ENCODE data around the gene S100A8. TPM values are rescaled to one million over a fixed set of nuclear protein-coding genes. Genes with fewer than 3 reads are reported as not detected.
"Not testable (repeated sequence)": the region's sequence is repeated elsewhere in the genome, so short reads cannot be mapped to it uniquely, and the experiment has no call there.

Gene S100A8
- polyA plus RNA-seq, 1 donor (not counting 4 experiments of a cell fraction or from before 2014, with no cell fraction given): 403 TPM

DNA sequence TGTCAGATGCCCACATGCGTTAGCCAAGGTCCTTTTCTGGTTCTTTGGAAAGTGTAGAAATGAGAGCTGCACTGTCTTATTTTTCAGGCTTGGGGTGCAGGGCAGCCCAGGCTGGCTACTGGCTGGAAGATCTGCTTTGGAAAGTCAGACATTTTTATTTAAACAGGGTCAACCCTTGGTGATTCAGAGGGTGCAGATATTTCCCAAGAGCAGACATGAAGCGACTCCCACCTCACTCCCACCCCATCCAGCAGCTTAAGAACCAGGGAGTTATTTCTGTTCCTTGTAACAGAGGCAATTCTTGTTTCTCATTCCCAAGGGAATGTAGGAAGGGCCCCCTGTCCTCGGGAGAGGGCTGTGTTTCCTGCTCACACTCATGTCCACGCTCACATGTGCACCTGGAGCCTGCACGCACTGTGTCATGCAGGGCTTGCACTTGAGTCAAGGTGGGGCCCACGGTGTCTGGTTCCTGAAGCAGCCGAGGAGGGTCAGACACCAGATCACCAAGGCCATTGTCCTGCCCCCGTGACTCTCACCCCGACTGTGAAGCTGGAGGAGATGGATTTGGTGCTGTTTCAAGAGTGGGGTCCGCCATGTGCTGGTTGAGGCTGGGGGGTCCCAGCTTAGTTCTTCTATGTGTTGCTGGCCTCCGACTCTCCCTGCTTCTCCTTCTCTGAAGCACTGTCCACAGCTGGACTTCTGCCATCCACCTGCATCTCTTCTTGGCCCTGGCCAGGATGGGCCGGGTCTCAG is 26.4 kb upstream of the S100A8 start:
- no peak for DNase-seq (ENCODE audit: low read depth, low spot score)
- dilution Hi-C loops (cut with MboI; ENCODE audit: extremely low pct_ligation_motif_present, low sequenced_read_pairs): no loop called here
- no peaks in the 10 kb centered on the region for H3K9me3 ChIP-seq (ENCODE audit: control insufficient read depth, low read depth, low read length)
- FAIRE-seq: no peak
- no peak overlapping the region for H3K4me3 ChIP-seq (ENCODE audit: control insufficient read depth in 2 of 3, extremely low read depth in 1 of 3, insufficient read depth in 2 of 3, low read depth in 1 of 3, low read length in 3 of 3)
- H3K9ac ChIP-seq (ENCODE audit: control insufficient read depth, extremely low read depth, insufficient read depth, low read length): no peak overlapping the region
- no peaks in the 10 kb centered on the region for H3K4me1 ChIP-seq (ENCODE audit: control insufficient read depth, extremely low read depth, insufficient read depth, low read length)
- no peak overlapping the region for H2AFZ ChIP-seq (ENCODE audit: control insufficient read depth, low read length)
- no peaks in the 10 kb centered on the region for H3K9me1 ChIP-seq (ENCODE audit: control insufficient read depth, extremely low read depth, insufficient read depth, low read length)
- no peaks in the 10 kb centered on the region for H3K79me2 ChIP-seq (ENCODE audit: control insufficient read depth, insufficient read depth, low read length)
- TF ChIP-seq, protein P1, sequence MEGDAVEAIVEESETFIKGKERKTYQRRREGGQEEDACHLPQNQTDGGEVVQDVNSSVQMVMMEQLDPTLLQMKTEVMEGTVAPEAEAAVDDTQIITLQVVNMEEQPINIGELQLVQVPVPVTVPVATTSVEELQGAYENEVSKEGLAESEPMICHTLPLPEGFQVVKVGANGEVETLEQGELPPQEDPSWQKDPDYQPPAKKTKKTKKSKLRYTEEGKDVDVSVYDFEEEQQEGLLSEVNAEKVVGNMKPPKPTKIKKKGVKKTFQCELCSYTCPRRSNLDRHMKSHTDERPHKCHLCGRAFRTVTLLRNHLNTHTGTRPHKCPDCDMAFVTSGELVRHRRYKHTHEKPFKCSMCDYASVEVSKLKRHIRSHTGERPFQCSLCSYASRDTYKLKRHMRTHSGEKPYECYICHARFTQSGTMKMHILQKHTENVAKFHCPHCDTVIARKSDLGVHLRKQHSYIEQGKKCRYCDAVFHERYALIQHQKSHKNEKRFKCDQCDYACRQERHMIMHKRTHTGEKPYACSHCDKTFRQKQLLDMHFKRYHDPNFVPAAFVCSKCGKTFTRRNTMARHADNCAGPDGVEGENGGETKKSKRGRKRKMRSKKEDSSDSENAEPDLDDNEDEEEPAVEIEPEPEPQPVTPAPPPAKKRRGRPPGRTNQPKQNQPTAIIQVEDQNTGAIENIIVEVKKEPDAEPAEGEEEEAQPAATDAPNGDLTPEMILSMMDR (optimal IDR thresholded peaks at IDR 0.05 in 1 of 3, IDR thresholded peaks at IDR 0.05 in 1 of 3, conservative IDR thresholded peaks at IDR 0.05 in 1 of 3; ENCODE audit: extremely low read depth in 1 of 3, insufficient read depth in 2 of 3, low read length in 3 of 3): no peak
- TF ChIP-seq EZH2 (IDR thresholded peaks at IDR 0.05; ENCODE audit: low read length): no peak
- no peaks in the 10 kb centered on the region for H4K20me1 ChIP-seq (ENCODE audit: control insufficient read depth, extremely low read depth, insufficient read depth, low read length)
- no peak overlapping the region for H3K27ac ChIP-seq (ENCODE audit: control insufficient read depth, insufficient read depth, low read length)
- H3K27me3 ChIP-seq (ENCODE audit: control insufficient read depth, extremely low read depth, insufficient read depth, low read length): peaks cover 3% of the 10 kb centered on the region
- H3K36me3 ChIP-seq (ENCODE audit: control insufficient read depth in 2 of 2, extremely low read depth in 1 of 2, insufficient read depth in 2 of 2, low read length in 2 of 2): no peaks in the 10 kb centered on the region
- no peak overlapping the region for H3K4me2 ChIP-seq (ENCODE audit: control insufficient read depth, extremely low read depth, insufficient read depth, low read depth, low read length)

DNA sequence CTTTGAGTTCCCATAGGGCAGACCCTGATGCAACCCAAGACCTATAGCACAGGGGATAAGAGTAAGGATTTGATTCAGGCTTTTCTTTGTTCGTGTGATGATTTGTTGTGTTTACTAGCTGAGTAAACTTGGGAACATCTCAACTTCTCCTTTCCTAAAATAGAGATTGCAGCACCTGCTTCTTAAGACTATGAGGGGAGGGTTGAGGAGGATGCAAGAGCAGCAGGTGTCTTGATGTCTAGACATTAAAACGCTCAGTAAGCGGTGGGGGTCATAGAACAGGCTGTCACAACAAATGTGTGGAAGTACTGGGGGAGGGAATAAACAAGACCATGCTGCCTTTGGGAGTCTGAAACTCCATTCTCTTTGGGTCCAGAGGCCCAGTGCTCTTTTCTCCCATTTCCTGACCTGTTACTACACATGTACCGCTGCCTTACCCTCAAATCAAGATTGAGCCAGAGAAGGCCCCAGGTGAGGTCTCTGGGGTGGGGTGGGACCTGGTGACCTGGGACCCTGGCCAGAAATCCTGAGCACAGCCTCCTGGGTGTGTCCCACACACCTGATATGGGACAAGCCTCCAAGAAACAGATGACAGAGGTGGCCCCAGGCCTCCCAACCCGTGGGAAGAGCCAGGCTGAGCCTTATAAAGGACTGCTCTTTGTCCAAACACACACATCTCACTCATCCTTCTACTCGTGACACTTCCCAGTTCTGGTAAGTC is 25.1 kb upstream of the S100A8 start, which contains the start of gene S100A7A:
Gene S100A7A (plus strand): TSS at position 671 of the 721 bp plus-strand sequence. CDS start 1,563 bp downstream, outside the sequence.
- H2AFZ ChIP-seq (ENCODE audit: control insufficient read depth, low read length): no peak within 1 kb of the TSS
- FAIRE-seq: no peak
- H3K4me1 ChIP-seq (ENCODE audit: control insufficient read depth, extremely low read depth, insufficient read depth, low read length): no peaks in the 10 kb centered on the region
- H3K4me2 ChIP-seq (ENCODE audit: control insufficient read depth, extremely low read depth, insufficient read depth, low read depth, low read length): no peak within 1 kb of the TSS
- no peaks in the 10 kb centered on the region for H3K36me3 ChIP-seq (ENCODE audit: control insufficient read depth in 2 of 2, extremely low read depth in 1 of 2, insufficient read depth in 2 of 2, low read length in 2 of 2)
- DNase-seq (ENCODE audit: low read depth, low spot score): no peak
- H4K20me1 ChIP-seq (ENCODE audit: control insufficient read depth, extremely low read depth, insufficient read depth, low read length): no peaks in the 10 kb centered on the region
- no peaks in the 10 kb centered on the region for H3K9me1 ChIP-seq (ENCODE audit: control insufficient read depth, extremely low read depth, insufficient read depth, low read length)
- no peaks in the 10 kb centered on the region for H3K9me3 ChIP-seq (ENCODE audit: control insufficient read depth, low read depth, low read length)
- H3K4me3 ChIP-seq (ENCODE audit: control insufficient read depth in 2 of 3, extremely low read depth in 1 of 3, insufficient read depth in 2 of 3, low read depth in 1 of 3, low read length in 3 of 3): no peak within 1 kb of the TSS
- TF ChIP-seq EZH2 (IDR thresholded peaks at IDR 0.05; ENCODE audit: low read length): no peak
- TF ChIP-seq, protein P1 (optimal IDR thresholded peaks at IDR 0.05 in 1 of 3, IDR thresholded peaks at IDR 0.05 in 1 of 3, conservative IDR thresholded peaks at IDR 0.05 in 1 of 3; ENCODE audit: extremely low read depth in 1 of 3, insufficient read depth in 2 of 3, low read length in 3 of 3): no peak
- no peak within 1 kb of the TSS for H3K9ac ChIP-seq (ENCODE audit: control insufficient read depth, extremely low read depth, insufficient read depth, low read length)
- H3K27ac ChIP-seq (ENCODE audit: control insufficient read depth, insufficient read depth, low read length): no peak within 1 kb of the TSS
- H3K27me3 ChIP-seq (ENCODE audit: control insufficient read depth, extremely low read depth, insufficient read depth, low read length): peaks cover 3% of the 10 kb centered on the region
- H3K79me2 ChIP-seq (ENCODE audit: control insufficient read depth, insufficient read depth, low read length): no peaks in the 10 kb centered on the region
- dilution Hi-C loops (cut with MboI; ENCODE audit: extremely low pct_ligation_motif_present, low sequenced_read_pairs): no loop called here

DNA sequence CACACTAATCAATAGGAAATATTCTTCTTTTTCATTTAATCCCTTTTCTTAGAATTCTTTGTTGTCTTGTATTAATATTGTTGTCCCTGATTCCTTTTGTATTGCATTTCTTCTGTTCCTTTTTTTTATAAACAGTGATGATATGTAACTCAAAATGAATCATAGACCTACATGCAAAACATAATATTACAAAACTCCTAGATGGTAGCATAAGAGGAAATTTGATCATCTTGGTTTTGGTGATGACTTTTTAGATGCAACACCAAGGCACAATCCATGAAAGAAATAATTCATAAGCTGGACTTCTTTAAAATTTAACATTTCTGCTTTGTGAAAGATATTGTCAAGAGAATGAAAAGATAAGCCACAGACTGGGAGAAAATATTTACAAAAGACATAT is 23.1 kb upstream of the S100A8 start:
- H3K9ac ChIP-seq (ENCODE audit: control insufficient read depth, extremely low read depth, insufficient read depth, low read length); FAIRE-seq; H3K9me1 ChIP-seq (ENCODE audit: control insufficient read depth, extremely low read depth, insufficient read depth, low read length): not testable (repeated sequence)

More for the DNA sequence above, 23.1 kb upstream of the S100A8 start:
- H4K20me1 ChIP-seq (ENCODE audit: control insufficient read depth, extremely low read depth, insufficient read depth, low read length); H3K4me1 ChIP-seq (ENCODE audit: control insufficient read depth, extremely low read depth, insufficient read depth, low read length); H3K4me2 ChIP-seq (ENCODE audit: control insufficient read depth, extremely low read depth, insufficient read depth, low read depth, low read length); H3K27me3 ChIP-seq (ENCODE audit: control insufficient read depth, extremely low read depth, insufficient read depth, low read length); H3K9me3 ChIP-seq (ENCODE audit: control insufficient read depth, low read depth, low read length); H3K27ac ChIP-seq (ENCODE audit: control insufficient read depth, insufficient read depth, low read length); H3K79me2 ChIP-seq (ENCODE audit: control insufficient read depth, insufficient read depth, low read length); H2AFZ ChIP-seq (ENCODE audit: control insufficient read depth, low read length); DNase-seq (ENCODE audit: low read depth, low spot score); H3K36me3 ChIP-seq (ENCODE audit: control insufficient read depth in 2 of 2, extremely low read depth in 1 of 2, insufficient read depth in 2 of 2, low read length in 2 of 2); dilution Hi-C loops (cut with MboI; ENCODE audit: extremely low pct_ligation_motif_present, low sequenced_read_pairs); H3K4me3 ChIP-seq (ENCODE audit: control insufficient read depth in 2 of 3, extremely low read depth in 1 of 3, insufficient read depth in 2 of 3, low read depth in 1 of 3, low read length in 3 of 3): not testable (repeated sequence)

Measured in keratinocyte (primary cell).